GM19240 (cell line): ENCODE results near the gene OXSR1.
"Not testable (repeated sequence)": the region's sequence is repeated elsewhere in the genome, so short reads cannot be mapped to it uniquely, and the experiment has no call there.

Experiments
- DNase-seq: peaks from one replicate; pipeline ENCODE4 v3.0.0; 2011; ENCODE audit warnings: low spot score; ENCODE audit not compliant: insufficient read length

The OXSR1 gene

GRCh38 chr3:38127611-38128302 lies 37.6 kb upstream of the OXSR1 start:
- no peak for DNase-seq

GRCh38 chr3:38128303-38128655 lies 37.1 kb upstream of the OXSR1 start:
- DNase-seq, result no peak

- no peak for DNase-seq
Observed at GRCh38 chr3:38129058-38129457, 36.3 kb upstream of the OXSR1 start.

- DNase-seq, result no peak
Observed at GRCh38 chr3:38130631-38131065, 34.7 kb upstream of the OXSR1 start.

GRCh38 chr3:38131621-38132369 lies 33.5 kb upstream of the OXSR1 start:
- no peak for DNase-seq

- DNase-seq, result no peak
Observed at GRCh38 chr3:38133209-38133556, 32.2 kb upstream of the OXSR1 start.

GRCh38 chr3:38133557-38134405 lies 31.6 kb upstream of the OXSR1 start:
- DNase-seq, result no peak

GRCh38 chr3:38134517-38135143 lies 30.7 kb upstream of the OXSR1 start:
- DNase-seq, result not testable (repeated sequence)

GRCh38 chr3:38135621-38136277 lies 29.6 kb upstream of the OXSR1 start:
- DNase-seq, result not testable (repeated sequence)

GRCh38 chr3:38136393-38136776 lies 29.0 kb upstream of the OXSR1 start:
- no peak for DNase-seq

- DNase-seq, result peak; percentile 79
Observed at GRCh38 chr3:38136777-38137614, 28.3 kb upstream of the OXSR1 start, which contains the start of gene ACAA1. ACAA1 (minus strand) TSS chr3:38137127; CDS start chr3:38137035, 92 bp downstream.

- DNase-seq, result no peak
Observed at GRCh38 chr3:38137615-38138348, 27.6 kb upstream of the OXSR1 start.

GRCh38 chr3:38138349-38139190 lies 26.8 kb upstream of the OXSR1 start, which contains the start of gene MYD88:
MYD88 (plus strand) TSS chr3:38138661; CDS start chr3:38138701, 40 bp downstream.
- peak; percentile 54 for DNase-seq

- DNase-seq, result no peak
Observed at GRCh38 chr3:38139191-38139590, 26.1 kb upstream of the OXSR1 start.

GRCh38 chr3:38139652-38140051 lies 25.7 kb upstream of the OXSR1 start:
- no peak for DNase-seq

GRCh38 chr3:38140326-38141172 lies 24.8 kb upstream of the OXSR1 start:
- no peak for DNase-seq

- no peak for DNase-seq
Observed at GRCh38 chr3:38141173-38141951, 24.0 kb upstream of the OXSR1 start.
